ENCODE results near the gene LRCOL1.

DNA sequence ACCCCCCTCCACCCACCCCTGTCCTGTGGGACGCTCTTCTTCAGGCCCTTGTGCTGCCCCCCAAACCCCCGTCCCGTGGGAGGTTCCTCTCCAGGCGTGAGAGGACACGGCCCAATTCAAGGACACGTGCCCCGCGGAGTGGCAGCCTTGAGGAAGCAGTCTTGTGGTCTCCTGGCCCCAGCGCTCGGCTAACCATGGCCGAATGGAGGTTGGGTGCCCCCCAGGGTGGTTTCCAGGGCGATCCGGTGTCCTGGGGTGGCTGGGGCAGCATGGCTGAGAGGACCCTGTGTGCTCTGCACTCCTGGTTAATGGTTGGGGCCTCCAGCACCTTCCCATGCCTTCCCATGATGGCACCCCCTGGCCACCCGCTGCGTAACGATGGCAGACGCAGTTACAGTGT is 53.6 kb downstream of the LRCOL1 start:
- TF ChIP-seq ZBTB17 (tag by site-specific recombination; IDR thresholded peaks at IDR 0.05) (no peak), TSHZ1 (tag by site-specific recombination; IDR thresholded peaks at IDR 0.05; ENCODE audit: borderline replicate concordance) (no peak), ZNF747 (tag by site-specific recombination; IDR thresholded peaks at IDR 0.05) (no peak)
- TF ChIP-seq, protein P1, sequence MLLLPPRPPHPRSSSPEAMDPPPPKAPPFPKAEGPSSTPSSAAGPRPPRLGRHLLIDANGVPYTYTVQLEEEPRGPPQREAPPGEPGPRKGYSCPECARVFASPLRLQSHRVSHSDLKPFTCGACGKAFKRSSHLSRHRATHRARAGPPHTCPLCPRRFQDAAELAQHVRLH (tag by site-specific recombination; IDR thresholded peaks at IDR 0.05) = no peak
